ENCODE results near the gene CSTPP1.

GRCh38 chr11:46936138-46937110 is at the start of gene CSTPP1:
- no peak for TF ChIP-seq CTCF (IDR thresholded peaks at IDR 0.05)
- no peak for TF ChIP-seq POLR2A (IDR thresholded peaks at IDR 0.05)

Measured in Peyer's patch (tissue), 4 donors.